ENCODE results near the gene PTN.

The PTN gene

DNA sequence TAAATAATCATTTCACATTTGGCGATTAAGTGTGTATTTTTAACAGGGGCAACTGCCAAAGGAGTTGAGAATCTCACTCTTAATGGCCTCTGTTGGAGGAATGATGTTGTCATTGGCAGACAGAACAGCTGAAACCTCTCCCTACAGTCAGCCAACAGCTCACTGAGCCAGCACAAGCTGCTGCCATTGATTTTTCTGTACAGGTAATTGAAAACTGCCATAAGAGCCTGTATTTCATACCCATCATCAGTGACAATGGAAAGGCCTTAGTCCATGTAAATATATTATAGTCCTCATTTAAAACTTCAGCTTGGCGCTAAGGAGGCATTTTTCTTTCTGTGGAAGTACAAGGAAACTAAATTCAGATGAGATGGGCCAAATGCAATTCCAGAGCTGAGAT, 28.1 kb upstream of the PTN start:
- Histone ChIP-seq H3K79me2 (ENCODE audit: insufficient read depth, low read length) (no peaks in the 10 kb centered on the region), H2AFZ (ENCODE audit: low read length) (no peak overlapping the region), H3K9me2 (ENCODE audit: low read depth, low read length) (no peaks in the 10 kb centered on the region), H3K4me2 (ENCODE audit: low read length) (no peak overlapping the region), H3K36me3 (ENCODE audit: insufficient read depth, low read length) (no peaks in the 10 kb centered on the region), H4K20me1 (ENCODE audit: insufficient read depth, low read length) (no peaks in the 10 kb centered on the region), H3K9ac (ENCODE audit: low read length) (no peak overlapping the region), H3K4me1 (ENCODE audit: insufficient read depth, low read length, severe bottlenecking) (no peaks in the 10 kb centered on the region), H3F3A (ENCODE audit: insufficient read depth, low read length) (no peaks in the 10 kb centered on the region), H3K9me3 (ENCODE audit: low read length) (no peaks in the 10 kb centered on the region), H3K4me3 (ENCODE audit: low read depth, low read length, poor library complexity, severe bottlenecking) (no peak overlapping the region), H3K27me3 (ENCODE audit: insufficient read depth, low read length) (no peaks in the 10 kb centered on the region), H3K27ac (ENCODE audit: low read depth, low read length, poor library complexity, severe bottlenecking) (no peak overlapping the region)
- TF ChIP-seq CTCF (IDR thresholded peaks at IDR 0.05; ENCODE audit: low read length) (no peak), EZH2 (IDR thresholded peaks at IDR 0.05; ENCODE audit: borderline replicate concordance, low read length) (no peak)

- H3K4me1 ChIP-seq (ENCODE audit: insufficient read depth, low read length, severe bottlenecking), result no peaks in the 10 kb centered on the region
- H3K9me3 ChIP-seq (ENCODE audit: low read length), result no peaks in the 10 kb centered on the region
- no peak overlapping the region for H3K4me2 ChIP-seq (ENCODE audit: low read length)
- TF ChIP-seq EZH2 (IDR thresholded peaks at IDR 0.05; ENCODE audit: borderline replicate concordance, low read length) (no peak), CTCF (IDR thresholded peaks at IDR 0.05; ENCODE audit: low read length) (no peak)
- H3K79me2 ChIP-seq (ENCODE audit: insufficient read depth, low read length), result no peaks in the 10 kb centered on the region
- no peaks in the 10 kb centered on the region for H3K27me3 ChIP-seq (ENCODE audit: insufficient read depth, low read length)
- no peak overlapping the region for H3K27ac ChIP-seq (ENCODE audit: low read depth, low read length, poor library complexity, severe bottlenecking)
- no peaks in the 10 kb centered on the region for H3K36me3 ChIP-seq (ENCODE audit: insufficient read depth, low read length)
- H3K4me3 ChIP-seq (ENCODE audit: low read depth, low read length, poor library complexity, severe bottlenecking), result no peak overlapping the region
- no peak overlapping the region for H2AFZ ChIP-seq (ENCODE audit: low read length)
- no peaks in the 10 kb centered on the region for H3F3A ChIP-seq (ENCODE audit: insufficient read depth, low read length)
- H3K9ac ChIP-seq (ENCODE audit: low read length), result no peak overlapping the region
- no peaks in the 10 kb centered on the region for H3K9me2 ChIP-seq (ENCODE audit: low read depth, low read length)
- no peaks in the 10 kb centered on the region for H4K20me1 ChIP-seq (ENCODE audit: insufficient read depth, low read length)
These were observed 23.5 kb upstream of the PTN start for GRCh38 chr7:137366995-137367394.

DNA sequence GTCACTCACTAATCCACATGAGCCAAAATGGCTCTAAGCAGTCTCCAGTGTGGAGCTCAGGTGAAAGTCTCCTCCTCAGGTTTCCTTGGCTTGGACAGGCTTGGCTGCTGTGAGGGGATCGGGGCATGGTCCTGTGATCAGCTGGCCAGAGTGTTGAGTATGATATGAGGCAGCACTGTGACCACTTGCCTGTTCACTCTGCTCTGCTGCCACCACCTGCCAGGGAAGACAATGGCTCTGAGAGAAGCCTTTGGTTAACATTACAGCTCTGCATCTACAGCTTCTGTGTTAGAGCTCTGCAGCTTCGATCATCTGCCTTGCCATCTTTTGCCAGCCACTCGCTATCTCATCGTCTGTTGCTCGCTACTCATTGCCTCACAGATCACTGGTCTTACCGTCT, 20.1 kb upstream of the PTN start:
- Histone ChIP-seq H3K4me3 (ENCODE audit: low read depth, low read length, poor library complexity, severe bottlenecking) (no peak overlapping the region), H3K79me2 (ENCODE audit: insufficient read depth, low read length) (no peaks in the 10 kb centered on the region), H3K36me3 (ENCODE audit: insufficient read depth, low read length) (no peaks in the 10 kb centered on the region), H3K9me3 (ENCODE audit: low read length) (peaks cover 25% of the 10 kb centered on the region), H3K9ac (ENCODE audit: low read length) (no peak overlapping the region), H3K27ac (ENCODE audit: low read depth, low read length, poor library complexity, severe bottlenecking) (no peak overlapping the region), H3K27me3 (ENCODE audit: insufficient read depth, low read length) (no peaks in the 10 kb centered on the region), H4K20me1 (ENCODE audit: insufficient read depth, low read length) (no peaks in the 10 kb centered on the region), H3K9me2 (ENCODE audit: low read depth, low read length) (no peaks in the 10 kb centered on the region), H3F3A (ENCODE audit: insufficient read depth, low read length) (no peaks in the 10 kb centered on the region), H2AFZ (ENCODE audit: low read length) (no peak overlapping the region), H3K4me1 (ENCODE audit: insufficient read depth, low read length, severe bottlenecking) (no peaks in the 10 kb centered on the region), H3K4me2 (ENCODE audit: low read length) (no peak overlapping the region)
- no peak for TF ChIP-seq CTCF (IDR thresholded peaks at IDR 0.05; ENCODE audit: low read length)
- TF ChIP-seq EZH2 (IDR thresholded peaks at IDR 0.05; ENCODE audit: borderline replicate concordance, low read length), result no peak
